Progenitor cell of endocrine pancreas (in vitro differentiated cells): ENCODE results near the gene FUT3. TPM values are rescaled to one million over a fixed set of nuclear protein-coding genes. Genes with fewer than 3 reads are reported as not detected.
"Not testable (repeated sequence)": the region's sequence is repeated elsewhere in the genome, so short reads cannot be mapped to it uniquely, and the experiment has no call there.

ENCODE experiments used
- DNase-seq: peaks from one replicate; pipeline ENCODE4 v3.0.0; 2021; ENCODE audit warnings: low spot score; ENCODE audit not compliant: unreplicated experiment
- H3K27ac Mint-ChIP-seq: 2 replicates; pipeline ENCODE4 v1.8.0; 2021; ENCODE audit warnings: mild to moderate bottlenecking, moderate library complexity, mixed read lengths
- H3K27me3 Mint-ChIP-seq: 2 replicates; pipeline ENCODE4 v1.8.0; 2021; ENCODE audit warnings: mixed read lengths
- H3K36me3 Mint-ChIP-seq: 2 replicates; pipeline ENCODE4 v1.8.0; 2022; ENCODE audit warnings: mixed read lengths; ENCODE audit not compliant: insufficient read depth
- H3K4me1 Mint-ChIP-seq: 2 replicates; pipeline ENCODE4 v1.8.0; 2021; ENCODE audit warnings: low read depth, mixed read lengths
- H3K4me3 Mint-ChIP-seq: 2 replicates; pipeline ENCODE4 v1.8.0; 2021; ENCODE audit warnings: low read depth, mild to moderate bottlenecking, moderate library complexity, mixed read lengths
- H3K9me3 Mint-ChIP-seq: 2 replicates; pipeline ENCODE4 v1.8.0; 2021; ENCODE audit warnings: low read depth, mixed read lengths
- CTCF ChIP-seq: fragments of 200-600 bp; sonication (generic); IDR thresholded peaks from one replicate; pipeline ENCODE4 v1.5.0; 2021; ENCODE audit warnings: antibody characterized with exemption, mild to moderate bottlenecking; ENCODE audit not compliant: unreplicated experiment
- total RNA-seq: library from RNA; stranded (reverse); gene quantifications from 2 replicates; pipeline ENCODE4 v1.2.1, GENCODE V29; 2021

The FUT3 gene
- total RNA-seq, 1 donor from 2014 or later: not detected

- H3K36me3 Mint-ChIP-seq: no peaks in the 10 kb centered on the region
- no peaks in the 10 kb centered on the region for H3K9me3 Mint-ChIP-seq
Measured at GRCh38 chr19:5857203-5858081, 6.2 kb upstream of the FUT3 start.

GRCh38 chr19:5855151-5855550 lies 3.9 kb upstream of the FUT3 start:
- DNase-seq, H3K4me3 Mint-ChIP-seq, H3K27ac Mint-ChIP-seq, H3K36me3 Mint-ChIP-seq, H3K4me1 Mint-ChIP-seq, H3K9me3 Mint-ChIP-seq: not testable (repeated sequence)
- H3K27me3 Mint-ChIP-seq: peaks cover 23% of the 10 kb centered on the region

More at GRCh38 chr19:5857203-5858081, 6.2 kb upstream of the FUT3 start:
- no peak overlapping the region for H3K4me3 Mint-ChIP-seq
- H3K27me3 Mint-ChIP-seq: peaks cover 23% of the 10 kb centered on the region
- no peaks in the 10 kb centered on the region for H3K4me1 Mint-ChIP-seq
- no peak for DNase-seq
- H3K27ac Mint-ChIP-seq: no peak overlapping the region
- TF ChIP-seq CTCF: no peak

- peaks cover 20% of the 10 kb centered on the region for H3K27me3 Mint-ChIP-seq
- H3K9me3 Mint-ChIP-seq, H3K4me1 Mint-ChIP-seq, H3K36me3 Mint-ChIP-seq, H3K27ac Mint-ChIP-seq, DNase-seq, H3K4me3 Mint-ChIP-seq: not testable (repeated sequence)
Measured at GRCh38 chr19:5854121-5854520, 2.9 kb upstream of the FUT3 start.

- no peaks in the 10 kb centered on the region for H3K4me1 Mint-ChIP-seq
- no peak for DNase-seq
- peaks cover 20% of the 10 kb centered on the region for H3K27me3 Mint-ChIP-seq
- no peaks in the 10 kb centered on the region for H3K36me3 Mint-ChIP-seq
- no peak for TF ChIP-seq CTCF
- H3K4me3 Mint-ChIP-seq: no peak overlapping the region
- no peaks in the 10 kb centered on the region for H3K9me3 Mint-ChIP-seq
- H3K27ac Mint-ChIP-seq: no peak overlapping the region
Measured at GRCh38 chr19:5850743-5851293, 431 bp downstream of the FUT3 start.

- no peaks in the 10 kb centered on the region for H3K36me3 Mint-ChIP-seq
- no peak for TF ChIP-seq CTCF
- H3K27me3 Mint-ChIP-seq: peaks cover 20% of the 10 kb centered on the region
- H3K4me1 Mint-ChIP-seq: no peaks in the 10 kb centered on the region
- no peaks in the 10 kb centered on the region for H3K9me3 Mint-ChIP-seq
- no peak overlapping the region for H3K27ac Mint-ChIP-seq
- no peak for DNase-seq
- H3K4me3 Mint-ChIP-seq: no peak overlapping the region
Measured at GRCh38 chr19:5850189-5850588, 1.1 kb downstream of the FUT3 start.

GRCh38 chr19:5848621-5849020 lies 2.6 kb downstream of the FUT3 start:
- H3K4me3 Mint-ChIP-seq, H3K36me3 Mint-ChIP-seq, H3K9me3 Mint-ChIP-seq, DNase-seq, H3K4me1 Mint-ChIP-seq, H3K27ac Mint-ChIP-seq: not testable (repeated sequence)
- H3K27me3 Mint-ChIP-seq: peaks cover 15% of the 10 kb centered on the region

- not testable (repeated sequence) for H3K4me3 Mint-ChIP-seq, H3K36me3 Mint-ChIP-seq, DNase-seq, H3K27ac Mint-ChIP-seq, H3K9me3 Mint-ChIP-seq, H3K4me1 Mint-ChIP-seq, H3K27me3 Mint-ChIP-seq
Measured at GRCh38 chr19:5847846-5848245, 3.4 kb downstream of the FUT3 start.
